Measurements from ENCODE around the gene JPT2. TPM values are rescaled to one million over a fixed set of nuclear protein-coding genes. Genes with fewer than 3 reads are reported as not detected.
A peak's percentile ranks its signal among the peaks of the same experiment; 100 is the strongest.

Gene JPT2
- total RNA-seq, 3 donors from 2014 or later, result 44.0 to 58.5 (median 57.3) TPM

DNA sequence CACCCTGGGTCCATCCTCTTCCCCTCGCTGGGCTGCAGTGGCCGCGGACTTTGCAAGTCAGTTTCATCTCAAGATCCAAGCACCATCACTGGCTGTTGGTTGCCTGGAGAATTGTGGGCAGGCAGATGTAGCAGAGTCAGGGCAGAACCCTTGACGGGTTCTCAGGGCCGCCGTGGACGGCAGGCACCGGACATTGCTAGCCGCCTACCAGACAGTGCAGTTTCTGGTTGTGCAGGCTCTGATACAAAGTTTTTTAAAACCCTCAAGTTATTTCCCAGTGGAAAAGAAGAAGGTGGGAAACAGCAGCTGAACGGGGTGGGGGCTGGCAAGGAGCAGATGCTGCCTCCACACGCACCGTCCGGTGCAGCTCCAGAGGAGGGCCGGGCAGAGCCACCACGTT, 31.3 kb downstream of the JPT2 start:
- no peaks in the 10 kb centered on the region for H3K36me3 ChIP-seq (ENCODE audit: low read depth)
- no peak for ATAC-seq
- no peak for DNase-seq
- TF ChIP-seq, protein P1, sequence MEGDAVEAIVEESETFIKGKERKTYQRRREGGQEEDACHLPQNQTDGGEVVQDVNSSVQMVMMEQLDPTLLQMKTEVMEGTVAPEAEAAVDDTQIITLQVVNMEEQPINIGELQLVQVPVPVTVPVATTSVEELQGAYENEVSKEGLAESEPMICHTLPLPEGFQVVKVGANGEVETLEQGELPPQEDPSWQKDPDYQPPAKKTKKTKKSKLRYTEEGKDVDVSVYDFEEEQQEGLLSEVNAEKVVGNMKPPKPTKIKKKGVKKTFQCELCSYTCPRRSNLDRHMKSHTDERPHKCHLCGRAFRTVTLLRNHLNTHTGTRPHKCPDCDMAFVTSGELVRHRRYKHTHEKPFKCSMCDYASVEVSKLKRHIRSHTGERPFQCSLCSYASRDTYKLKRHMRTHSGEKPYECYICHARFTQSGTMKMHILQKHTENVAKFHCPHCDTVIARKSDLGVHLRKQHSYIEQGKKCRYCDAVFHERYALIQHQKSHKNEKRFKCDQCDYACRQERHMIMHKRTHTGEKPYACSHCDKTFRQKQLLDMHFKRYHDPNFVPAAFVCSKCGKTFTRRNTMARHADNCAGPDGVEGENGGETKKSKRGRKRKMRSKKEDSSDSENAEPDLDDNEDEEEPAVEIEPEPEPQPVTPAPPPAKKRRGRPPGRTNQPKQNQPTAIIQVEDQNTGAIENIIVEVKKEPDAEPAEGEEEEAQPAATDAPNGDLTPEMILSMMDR (IDR thresholded peaks at IDR 0.05), result no peak
- intact Hi-C loops (cut with DNase I, micrococcal nuclease), result no loop called here
- H3K4me1 ChIP-seq (ENCODE audit: low read depth), result peaks cover 15% of the 10 kb centered on the region
- no peaks in the 10 kb centered on the region for H3K9me3 ChIP-seq
- H3K4me3 ChIP-seq, result no peak overlapping the region

DNA sequence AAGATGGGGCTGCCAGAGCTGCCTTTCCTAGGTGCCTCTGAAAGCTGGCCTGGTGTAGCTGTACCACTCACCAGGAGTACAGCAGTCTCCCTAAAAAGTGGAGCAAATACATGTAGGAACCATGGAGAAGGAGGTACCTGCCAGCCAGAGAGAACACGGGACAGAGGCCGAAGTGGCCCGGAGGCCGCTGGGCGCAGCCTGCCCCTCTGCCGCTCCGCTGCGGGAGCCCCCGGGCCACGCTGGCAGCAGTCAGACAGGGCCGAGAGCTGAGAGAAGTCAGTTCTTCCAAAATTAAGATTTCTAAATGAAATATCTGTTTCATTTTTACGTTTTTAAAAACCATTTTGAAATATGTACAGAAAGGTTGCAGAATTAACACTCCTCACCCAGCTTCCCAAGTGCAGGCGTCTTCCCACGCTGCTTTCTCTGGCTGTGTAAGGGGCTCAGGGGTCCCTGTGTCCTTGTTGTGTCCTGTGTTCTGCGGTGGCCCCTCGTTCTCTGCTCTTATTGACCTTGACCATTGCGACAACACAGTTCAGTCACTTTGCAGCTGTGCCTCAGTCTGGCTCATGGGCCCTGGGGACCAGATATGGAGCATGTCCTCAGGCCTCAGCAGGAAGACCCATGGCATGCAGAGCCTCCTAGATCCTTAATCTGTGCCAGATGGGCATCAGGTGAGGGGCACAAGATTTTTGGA, 32.9 kb downstream of the JPT2 start:
- DNase-seq (no peak), ATAC-seq (no peak)
- H3K9me3 ChIP-seq, result no peaks in the 10 kb centered on the region
- no peak overlapping the region for H3K4me3 ChIP-seq
- peaks cover 15% of the 10 kb centered on the region for H3K4me1 ChIP-seq (ENCODE audit: low read depth)
- TF ChIP-seq, protein P1 (IDR thresholded peaks at IDR 0.05), result no peak
- no peaks in the 10 kb centered on the region for H3K36me3 ChIP-seq (ENCODE audit: low read depth)
- intact Hi-C loops (cut with DNase I, micrococcal nuclease), result no loop called here

DNA sequence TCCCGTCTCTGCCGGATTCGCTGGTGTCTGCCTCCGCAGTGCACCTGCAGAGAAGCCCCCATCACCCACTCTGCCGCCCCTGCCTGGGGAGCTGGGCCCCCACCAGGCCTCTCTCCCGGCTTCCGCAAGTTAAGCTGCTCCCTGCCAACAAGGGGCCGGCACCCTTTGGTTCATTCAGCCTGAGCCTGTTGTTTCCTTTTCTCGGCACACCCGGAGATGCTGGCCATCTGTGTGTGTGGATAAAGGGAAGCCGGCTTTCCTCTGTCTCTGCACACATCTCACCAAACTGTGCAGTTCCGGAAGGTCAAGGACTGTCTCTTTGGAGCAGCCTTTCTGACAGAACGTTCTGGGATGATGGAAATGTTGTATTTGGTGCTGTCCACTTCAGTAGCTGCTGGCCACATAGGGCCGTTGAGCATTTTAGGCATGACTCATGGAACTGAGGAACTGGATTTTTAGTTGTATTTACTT, 34.7 kb downstream of the JPT2 start:
- intact Hi-C loops (cut with DNase I, micrococcal nuclease), result no loop called here
- DNase-seq (no peak), ATAC-seq (no peak)
- Histone ChIP-seq H3K4me3 (no peak overlapping the region), H3K4me1 (ENCODE audit: low read depth) (peaks cover 10% of the 10 kb centered on the region), H3K9me3 (no peaks in the 10 kb centered on the region), H3K36me3 (ENCODE audit: low read depth) (no peaks in the 10 kb centered on the region)
- TF ChIP-seq, protein P1 (IDR thresholded peaks at IDR 0.05), result no peak

DNA sequence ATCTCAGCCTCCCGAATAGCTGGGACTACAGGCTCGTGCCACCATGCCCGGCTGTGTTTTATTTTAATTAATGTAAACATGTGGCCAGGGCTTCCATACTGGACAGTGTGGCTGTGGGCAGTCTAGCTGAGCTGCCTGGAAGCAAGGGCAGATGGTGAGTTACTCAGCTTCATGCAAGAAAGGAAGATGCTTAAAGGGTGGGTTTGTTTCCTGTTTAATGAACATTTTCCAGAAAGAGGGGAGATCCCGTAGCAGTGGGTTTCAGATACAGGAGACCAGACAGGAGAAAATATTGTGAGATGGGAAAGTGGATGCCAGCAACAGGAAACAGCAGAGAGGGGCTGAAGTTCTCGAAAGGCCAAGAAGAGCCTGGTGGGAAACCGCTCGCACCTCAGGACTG, 35.3 kb downstream of the JPT2 start:
- H3K4me3 ChIP-seq, result no peak overlapping the region
- DNase-seq (no peak), ATAC-seq (no peak)
- TF ChIP-seq, protein P1 (IDR thresholded peaks at IDR 0.05), result no peak
- H3K4me1 ChIP-seq (ENCODE audit: low read depth), result peaks cover 5% of the 10 kb centered on the region
- no peaks in the 10 kb centered on the region for H3K36me3 ChIP-seq (ENCODE audit: low read depth)
- intact Hi-C loops (cut with DNase I, micrococcal nuclease), result no loop called here
- H3K9me3 ChIP-seq, result no peaks in the 10 kb centered on the region

DNA sequence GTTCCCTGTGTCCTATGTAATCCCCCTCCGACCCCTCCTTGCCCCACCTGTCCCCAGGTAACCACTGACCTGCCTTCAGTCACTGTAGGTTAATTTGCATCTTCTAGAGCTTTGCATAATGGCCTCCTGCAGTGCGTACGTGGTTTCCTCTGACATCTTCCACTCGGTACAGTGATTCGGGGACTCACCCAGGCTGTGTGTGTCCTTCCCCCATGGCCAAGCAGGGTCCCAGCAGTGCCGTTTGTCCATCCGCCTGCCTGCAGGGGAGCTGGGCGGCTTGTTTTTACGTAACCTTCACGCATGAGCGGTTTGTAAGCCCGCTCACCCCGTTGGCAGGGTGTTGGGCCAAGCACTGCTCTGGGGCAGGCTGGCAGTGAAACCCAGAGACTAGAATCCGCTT, 35.9 kb downstream of the JPT2 start:
- Histone ChIP-seq H3K4me1 (ENCODE audit: low read depth) (peaks cover 4% of the 10 kb centered on the region), H3K36me3 (ENCODE audit: low read depth) (no peaks in the 10 kb centered on the region), H3K4me3 (no peak overlapping the region), H3K9me3 (no peaks in the 10 kb centered on the region)
- intact Hi-C loops (cut with DNase I, micrococcal nuclease), result no loop called here
- DNase-seq (no peak), ATAC-seq (peak; percentile 79)
- TF ChIP-seq, protein P1 (IDR thresholded peaks at IDR 0.05), result no peak

All from mucosa of descending colon (tissue), 3 donors.